ENCODE measurements around the gene AFF1.
A peak's percentile ranks its signal among the peaks of the same experiment; 100 is the strongest.

AFF1 gene

GRCh38 chr4:87092389-87093141 is 157.8 kb downstream of the AFF1 start:
- peak in 1 of 2 donors; percentile 15 for DNase-seq

DNA sequence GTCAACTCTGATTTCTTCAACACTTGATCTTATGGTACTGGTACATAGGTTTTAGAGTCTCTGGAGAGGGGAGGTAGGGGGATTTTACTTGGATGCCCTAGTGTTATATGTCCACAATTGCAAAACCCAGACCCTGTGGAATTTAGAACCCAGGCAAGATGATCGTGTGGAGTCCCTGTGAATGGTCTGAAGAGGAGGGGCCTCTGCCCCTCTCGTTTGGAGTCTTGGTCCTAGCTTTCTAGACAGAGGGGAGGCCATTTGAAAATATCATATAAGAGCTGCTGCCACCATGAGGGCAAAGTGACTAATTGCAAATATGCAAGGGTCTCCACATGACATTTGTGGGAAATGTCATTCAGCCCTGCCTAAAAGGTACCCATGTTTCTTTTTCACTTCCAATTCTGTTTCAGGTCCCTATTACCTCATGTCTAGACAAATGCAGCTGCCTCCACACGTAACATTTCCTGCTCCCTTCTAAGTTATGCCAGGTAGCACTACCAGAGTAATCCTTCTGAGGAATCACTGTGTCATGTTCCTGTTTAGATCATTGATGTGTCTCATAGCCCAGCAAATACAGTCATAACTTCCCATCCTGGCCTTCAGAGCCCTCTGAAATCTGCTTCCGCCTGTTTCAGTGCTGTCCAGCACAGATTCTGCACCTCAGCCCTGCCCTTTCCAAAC is 158.8 kb downstream of the AFF1 start:
- DNase-seq = peak; percentile 50 to 55

DNA sequence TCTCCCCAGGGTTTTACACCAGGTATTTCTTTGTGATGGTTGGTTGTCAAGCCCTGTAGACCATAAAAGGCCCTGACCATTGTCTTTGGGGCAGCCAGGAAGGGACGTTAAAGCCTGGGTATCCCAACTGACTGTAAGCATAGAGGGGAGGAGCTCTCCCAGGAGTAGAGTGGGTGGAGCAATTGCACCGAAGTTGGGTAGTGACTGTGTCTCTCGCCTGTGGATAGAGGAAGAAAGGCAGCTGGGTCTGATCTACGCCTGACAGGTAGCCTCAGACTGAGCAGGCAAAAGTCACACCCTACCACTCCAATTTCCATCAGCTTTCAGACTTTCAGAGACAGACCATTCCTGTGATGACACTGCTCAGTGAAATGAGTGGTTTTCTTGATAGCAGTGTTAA is 162.3 kb downstream of the AFF1 start:
- no peak for DNase-seq

- no peak for DNase-seq
Observed at GRCh38 chr4:87100168-87100567, 165.4 kb downstream of the AFF1 start.

DNA sequence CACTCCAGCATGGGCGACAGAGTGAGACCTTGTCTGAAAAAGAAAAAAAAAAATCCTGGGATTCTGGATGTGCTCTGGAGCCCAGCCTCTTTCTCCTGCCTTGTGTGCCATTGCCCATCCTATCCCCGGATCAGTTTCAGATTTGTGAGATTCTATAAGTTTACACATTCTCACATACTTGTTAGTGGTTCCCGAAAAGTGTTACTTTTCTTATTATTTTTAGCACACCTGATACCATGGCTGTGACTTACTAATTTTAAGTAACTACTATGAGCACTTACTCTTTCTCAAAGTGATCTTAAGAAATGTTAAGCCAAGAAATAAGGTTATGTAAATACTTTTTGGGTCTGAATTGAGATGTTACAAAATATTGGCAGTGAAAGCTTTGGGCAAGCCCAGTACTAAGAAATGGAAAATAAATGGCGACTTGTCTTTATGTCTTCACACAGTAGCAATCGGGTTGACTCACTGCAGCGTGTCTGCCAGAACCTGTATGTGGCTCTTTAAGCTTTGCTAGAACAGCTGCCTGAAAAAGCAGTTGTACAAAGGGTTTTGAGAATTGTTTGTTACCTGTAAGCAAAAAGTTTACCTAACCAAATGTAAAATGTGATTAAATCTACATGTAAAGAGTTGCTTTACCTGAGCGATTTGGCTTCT is 166.9 kb downstream of the AFF1 start:
- DNase-seq = no peak

DNA sequence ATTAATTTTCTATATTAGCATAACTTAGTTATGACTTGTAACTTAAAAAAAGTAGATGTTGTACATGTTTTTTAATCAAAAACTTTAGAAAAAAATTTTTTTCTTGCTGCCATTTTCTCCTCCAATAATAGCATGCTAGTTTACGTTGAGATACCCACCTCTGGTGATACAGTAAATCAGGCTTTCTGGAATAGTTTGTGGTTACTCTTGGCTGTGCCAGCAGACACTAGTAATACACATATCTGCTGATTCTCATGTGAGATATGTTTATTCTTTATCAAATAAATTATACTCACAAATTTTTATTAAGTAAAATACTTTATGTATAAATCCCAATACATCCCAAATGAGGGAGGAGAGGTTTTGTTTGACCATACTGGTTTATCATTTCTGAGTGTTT is 168.3 kb downstream of the AFF1 start:
- no peak for DNase-seq

DNA sequence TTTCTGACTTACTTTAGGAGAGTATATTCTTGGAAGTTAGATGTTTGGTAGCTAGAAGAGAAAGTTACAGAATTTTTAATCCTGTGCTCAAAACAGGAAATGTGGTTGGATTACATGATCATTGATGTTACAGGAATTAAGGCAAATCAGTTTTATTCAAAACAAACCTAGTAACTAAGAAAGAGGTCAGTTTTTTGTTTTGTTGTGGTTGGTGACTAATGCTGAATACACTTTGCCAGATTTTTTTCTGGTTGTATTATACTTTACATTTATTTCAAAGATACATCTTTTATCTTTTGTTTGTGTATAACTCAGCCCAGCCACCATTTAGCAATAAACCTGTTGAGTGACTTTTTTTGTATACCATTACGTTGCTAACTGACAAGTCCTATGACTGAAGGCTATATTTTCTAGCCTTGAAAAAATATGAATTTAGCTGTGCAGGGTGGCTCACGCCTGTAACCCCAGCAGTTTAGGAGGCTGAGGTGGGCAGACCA is 168.9 kb downstream of the AFF1 start:
- DNase-seq = no peak

DNA sequence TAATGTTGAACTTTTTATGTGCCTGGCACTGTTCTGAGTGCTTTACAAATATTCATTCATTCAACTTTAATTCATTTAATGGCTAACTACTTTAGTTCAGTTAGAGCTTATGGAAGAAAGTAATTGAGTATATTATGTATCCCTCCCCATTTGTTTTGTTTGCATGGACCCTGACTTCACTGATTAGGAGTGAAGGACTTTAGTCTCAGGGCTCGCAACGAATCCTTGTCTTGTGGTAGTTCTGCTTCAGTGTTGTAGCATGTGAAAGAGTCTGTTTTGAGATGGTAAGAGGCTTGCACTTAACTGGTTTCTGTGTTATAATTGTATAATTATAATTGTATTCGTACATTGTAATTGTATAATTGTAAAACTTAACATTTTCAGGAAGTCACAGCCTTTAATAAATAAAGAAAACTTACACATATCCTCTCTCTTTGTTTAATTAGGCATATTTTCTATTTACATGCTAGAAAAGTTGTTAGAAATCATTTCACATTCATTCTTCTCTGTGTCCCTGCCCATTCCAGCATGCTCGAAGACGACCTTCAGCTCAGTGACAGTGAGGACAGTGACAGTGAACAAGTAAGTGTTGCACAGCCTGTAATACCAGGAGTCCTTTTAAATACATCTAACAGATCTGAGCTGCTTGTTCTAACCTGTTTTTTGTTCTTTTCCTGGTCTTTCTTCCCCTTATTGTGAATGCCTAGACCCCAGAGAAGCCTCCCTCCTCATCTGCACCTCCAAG is 170.5 kb downstream of the AFF1 start:
- DNase-seq = no peak

DNA sequence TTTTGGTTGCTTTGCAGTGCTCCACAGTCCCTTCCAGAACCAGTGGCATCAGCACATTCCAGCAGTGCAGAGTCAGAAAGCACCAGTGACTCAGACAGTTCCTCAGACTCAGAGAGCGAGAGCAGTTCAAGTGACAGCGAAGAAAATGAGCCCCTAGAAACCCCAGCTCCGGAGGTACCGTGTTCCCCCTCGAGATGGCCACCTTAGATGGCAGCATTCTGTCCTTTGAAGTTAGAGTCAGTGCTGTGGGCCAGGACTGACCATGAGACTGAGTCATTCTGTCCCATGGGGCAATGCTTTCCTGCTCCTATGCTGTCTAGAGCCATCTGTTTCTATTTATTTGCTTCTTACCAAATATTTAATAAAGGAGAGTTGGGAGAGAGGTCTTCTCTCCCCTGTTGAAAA is 173.3 kb downstream of the AFF1 start:
- DNase-seq = no peak

- no peak for DNase-seq
Observed at GRCh38 chr4:87109121-87109520, 174.3 kb downstream of the AFF1 start.

GRCh38 chr4:87109945-87110344 is 175.1 kb downstream of the AFF1 start:
- no peak for DNase-seq

DNA sequence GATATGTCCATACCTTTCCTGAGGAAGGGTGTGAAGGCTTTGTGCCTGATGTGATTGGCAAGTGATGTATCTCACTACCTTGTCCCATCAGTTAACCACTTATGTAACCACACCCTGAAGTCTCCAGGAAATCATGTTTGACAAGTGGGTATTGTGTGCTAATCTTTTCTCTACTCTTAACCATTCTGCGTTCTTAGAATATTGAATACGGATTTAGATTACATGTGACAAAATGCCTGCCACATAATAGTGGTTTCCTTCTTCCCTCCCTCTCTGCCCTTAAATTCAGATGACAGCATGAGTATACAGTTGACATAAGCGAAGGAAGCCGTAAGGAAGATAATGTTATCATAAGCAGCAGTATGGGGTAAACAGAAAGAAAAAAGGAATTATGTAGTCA is 177.3 kb downstream of the AFF1 start:
- DNase-seq = no peak

- no peak for DNase-seq
Observed at GRCh38 chr4:87114245-87115062, 179.6 kb downstream of the AFF1 start.

DNA sequence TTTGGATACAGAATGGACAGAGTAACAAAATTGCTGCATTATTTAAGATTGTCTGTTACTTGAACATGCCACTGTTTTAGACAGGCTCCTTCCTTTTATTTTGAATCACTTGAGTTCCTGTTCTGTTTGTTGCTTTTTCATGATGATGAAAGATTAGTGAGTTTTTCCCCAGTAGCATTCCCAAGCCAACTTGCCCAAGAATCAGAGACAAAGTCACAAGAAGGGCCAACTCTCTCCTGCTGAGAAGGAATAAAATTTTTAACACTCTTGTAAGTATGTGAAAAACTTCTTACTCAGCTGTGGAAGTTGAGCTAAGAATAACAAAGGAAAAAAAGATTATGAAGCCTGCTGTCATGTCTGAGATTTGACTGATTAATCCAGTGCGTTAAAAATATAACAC is 181.4 kb downstream of the AFF1 start:
- DNase-seq = no peak

GRCh38 chr4:87117051-87117731 is 182.4 kb downstream of the AFF1 start:
- no peak for DNase-seq

GRCh38 chr4:87117732-87118075 is 182.9 kb downstream of the AFF1 start:
- no peak for DNase-seq

- no peak for DNase-seq
Observed at GRCh38 chr4:87118421-87118820, 183.6 kb downstream of the AFF1 start.

DNA sequence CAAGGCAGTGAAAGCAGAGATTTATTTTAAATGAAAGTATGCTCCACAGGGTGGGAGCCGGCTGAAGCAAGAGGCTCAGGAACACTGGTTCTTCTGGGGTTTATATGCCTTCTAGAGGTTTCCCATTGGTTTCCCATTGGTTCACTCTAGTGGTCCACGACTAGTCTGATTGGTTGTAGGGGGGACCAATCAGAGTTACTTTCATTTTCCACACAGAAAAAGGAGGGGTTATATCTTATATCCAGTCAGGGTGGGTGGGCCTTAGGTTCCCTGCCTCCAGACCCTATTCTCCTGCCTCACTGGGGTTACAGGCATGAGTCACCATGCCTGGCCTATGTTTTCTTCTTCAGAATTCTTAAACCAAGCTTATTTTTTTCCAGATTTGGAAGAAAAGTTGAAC is 184.0 kb downstream of the AFF1 start:
- no peak for DNase-seq

DNA sequence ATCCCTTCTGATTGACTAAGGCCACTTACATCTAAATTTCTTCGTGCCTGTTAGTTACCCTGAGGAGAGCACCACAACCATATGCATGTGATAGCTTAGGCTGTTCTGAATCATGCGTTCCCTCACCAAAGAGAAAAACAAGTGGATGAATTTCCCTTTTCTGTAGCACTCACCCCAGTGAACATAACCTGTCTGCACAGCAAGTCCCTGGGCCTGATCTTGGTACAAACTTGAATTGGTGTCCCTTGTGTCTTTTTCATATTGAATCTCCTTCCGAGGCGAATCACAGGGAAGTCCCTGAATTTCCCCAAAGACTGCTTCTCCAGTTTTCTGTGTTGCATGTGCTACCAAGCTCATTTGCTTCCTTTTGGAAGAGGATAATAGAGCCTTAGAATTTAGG is 185.2 kb downstream of the AFF1 start:
- no peak for DNase-seq

DNA sequence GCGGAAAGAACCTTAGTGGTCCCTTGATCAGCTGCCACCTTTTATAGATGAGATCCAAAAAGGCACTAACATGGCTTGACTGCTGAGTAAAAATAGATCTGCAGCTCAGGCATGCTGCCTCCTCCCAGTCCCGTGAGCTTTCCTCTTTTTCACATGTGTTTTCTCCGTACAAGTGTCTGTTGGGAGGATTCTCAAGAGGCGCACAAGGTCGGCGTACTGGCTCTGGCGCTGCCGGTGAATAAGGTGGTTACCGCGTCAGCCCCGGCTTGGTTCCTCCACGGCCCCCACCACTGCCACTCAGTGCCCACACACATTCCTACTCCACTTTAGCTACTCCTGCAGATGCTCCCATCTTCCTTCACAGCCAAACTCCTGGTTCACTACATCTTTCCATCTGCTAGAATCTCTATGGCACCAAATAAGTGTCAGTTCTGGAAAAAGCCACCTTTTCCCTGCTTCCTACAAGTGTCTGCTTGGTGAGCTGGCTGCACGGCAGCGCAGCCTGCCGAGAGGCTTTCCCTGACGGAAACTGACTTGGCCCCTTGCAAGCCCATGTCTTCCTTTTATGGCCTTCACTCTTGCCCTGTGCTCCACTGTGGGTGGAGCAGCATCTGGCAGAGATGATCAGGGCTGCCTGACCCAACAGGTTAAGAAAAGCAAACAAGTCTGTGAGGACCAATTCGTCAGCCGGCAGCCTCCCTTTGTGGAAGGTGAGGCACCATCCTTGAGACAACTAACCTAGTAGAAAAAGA is 185.8 kb downstream of the AFF1 start:
- no peak for DNase-seq
